Transverse colon (tissue), 4 donors: ENCODE results near the gene LYPD6.

Experiments used
- POLR2A ChIP-seq: fragments of 450-650 bp; IDR thresholded peaks from one replicate; pipeline ENCODE4 v1.6.1; 2016; ENCODE audit warnings: antibody characterized with exemption, mild to moderate bottlenecking, moderate library complexity
- POLR2AphosphoS5 ChIP-seq, 3 donors: sonication (generic); formaldehyde crosslinking; IDR thresholded peaks; one replicate each; pipeline ENCODE4 v1.6.1; 2016; ENCODE audit warnings: antibody characterized with exemption in 3 of 3
- TF ChIP-seq, protein P1 (sequence below), 5 experiments: fragments of 200-600 bp in 3 of 5; fragments of 450-650 bp in 2 of 5; sonication (generic) in 3 of 5; IDR thresholded peaks; 1 replicate in 2 of 5; 2 replicates in 3 of 5; pipeline ENCODE4 v1.5.1; 2016 to 2017; ENCODE audit warnings: antibody characterized with exemption in 5 of 5, inconsistent platforms in 3 of 5, mild to moderate bottlenecking in 2 of 5, moderate library complexity in 1 of 5

DNA sequence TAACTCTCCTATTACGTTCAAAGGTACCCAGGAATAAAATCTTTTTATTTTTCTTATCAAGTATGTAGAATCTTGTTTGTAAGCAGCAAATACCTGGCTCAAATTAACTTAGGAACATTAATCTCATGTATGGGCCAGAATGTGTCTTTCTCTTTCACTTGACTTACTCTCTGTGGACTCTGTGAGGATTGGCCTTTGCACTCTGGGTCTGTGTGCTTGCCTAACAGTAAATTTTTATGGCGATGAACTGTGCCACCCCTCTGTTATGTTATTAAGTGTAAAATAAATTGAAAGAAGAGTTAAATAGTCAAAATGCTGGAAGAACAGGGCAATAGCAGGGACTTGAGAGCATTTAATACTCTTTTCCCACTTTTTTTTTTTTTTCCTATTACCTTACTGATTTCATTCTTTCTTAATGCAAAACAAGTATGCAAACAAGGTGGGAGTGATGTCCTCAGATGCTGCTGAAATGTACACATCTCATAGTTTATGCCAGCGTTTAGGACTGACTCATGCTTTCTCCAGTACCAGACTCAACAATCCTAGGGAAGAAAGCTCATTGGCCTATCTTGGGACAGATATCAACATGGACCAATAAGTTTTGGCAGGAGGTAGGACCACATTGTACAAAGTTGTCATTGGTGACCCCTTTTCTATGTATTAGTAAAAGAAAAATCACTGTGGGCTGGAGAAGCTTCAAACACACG, 25.5 kb downstream of the LYPD6 start:
- no peak for TF ChIP-seq POLR2A
- TF ChIP-seq, protein P1, sequence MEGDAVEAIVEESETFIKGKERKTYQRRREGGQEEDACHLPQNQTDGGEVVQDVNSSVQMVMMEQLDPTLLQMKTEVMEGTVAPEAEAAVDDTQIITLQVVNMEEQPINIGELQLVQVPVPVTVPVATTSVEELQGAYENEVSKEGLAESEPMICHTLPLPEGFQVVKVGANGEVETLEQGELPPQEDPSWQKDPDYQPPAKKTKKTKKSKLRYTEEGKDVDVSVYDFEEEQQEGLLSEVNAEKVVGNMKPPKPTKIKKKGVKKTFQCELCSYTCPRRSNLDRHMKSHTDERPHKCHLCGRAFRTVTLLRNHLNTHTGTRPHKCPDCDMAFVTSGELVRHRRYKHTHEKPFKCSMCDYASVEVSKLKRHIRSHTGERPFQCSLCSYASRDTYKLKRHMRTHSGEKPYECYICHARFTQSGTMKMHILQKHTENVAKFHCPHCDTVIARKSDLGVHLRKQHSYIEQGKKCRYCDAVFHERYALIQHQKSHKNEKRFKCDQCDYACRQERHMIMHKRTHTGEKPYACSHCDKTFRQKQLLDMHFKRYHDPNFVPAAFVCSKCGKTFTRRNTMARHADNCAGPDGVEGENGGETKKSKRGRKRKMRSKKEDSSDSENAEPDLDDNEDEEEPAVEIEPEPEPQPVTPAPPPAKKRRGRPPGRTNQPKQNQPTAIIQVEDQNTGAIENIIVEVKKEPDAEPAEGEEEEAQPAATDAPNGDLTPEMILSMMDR (IDR thresholded peaks at IDR 0.05), result no peak
- no peak for TF ChIP-seq POLR2AphosphoS5 (IDR thresholded peaks at IDR 0.05)
